Amniotic epithelial cell (primary cell): ENCODE results near the gene COL11A2.

Experiments
- DNase-seq: peaks from one replicate; pipeline ENCODE4 v3.0.0-alpha.2; 2010; ENCODE audit warnings: low read depth

COL11A2 gene

DNA sequence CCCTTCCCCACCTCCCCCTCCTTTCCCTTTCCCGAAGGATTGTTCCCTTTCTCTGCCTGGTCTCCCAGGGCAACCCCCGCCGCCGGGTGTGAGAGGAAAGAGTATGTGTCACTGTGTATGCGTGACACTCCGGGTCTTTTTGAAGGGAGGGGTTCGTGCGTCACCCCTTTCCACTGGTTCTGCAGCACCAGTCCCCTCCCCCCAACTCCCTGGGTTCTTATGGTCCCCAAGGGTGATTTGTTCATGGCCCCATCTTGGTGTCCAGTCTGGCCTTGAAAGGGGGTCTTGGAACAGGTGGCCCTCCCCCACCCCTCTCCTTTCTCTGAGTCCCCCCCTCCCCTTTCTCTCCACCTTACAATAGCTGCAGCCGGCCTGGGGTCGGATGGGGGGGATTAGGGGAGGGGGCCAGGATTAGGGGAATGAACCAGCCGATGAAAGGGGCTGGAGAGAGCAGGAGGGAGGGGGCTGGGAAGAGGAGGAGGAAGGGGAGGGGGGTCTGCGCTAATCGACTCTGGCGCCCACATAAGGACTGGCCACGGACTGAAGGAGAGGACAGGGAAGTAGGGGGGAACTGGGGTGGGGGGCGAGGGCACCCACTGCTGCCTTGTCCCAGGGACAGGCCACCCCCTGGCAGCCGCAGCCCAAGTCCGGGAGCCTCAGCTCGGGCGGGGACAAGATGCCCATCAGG lies 14.7 kb upstream of the COL11A2 start:
- DNase-seq, result no peak

DNA sequence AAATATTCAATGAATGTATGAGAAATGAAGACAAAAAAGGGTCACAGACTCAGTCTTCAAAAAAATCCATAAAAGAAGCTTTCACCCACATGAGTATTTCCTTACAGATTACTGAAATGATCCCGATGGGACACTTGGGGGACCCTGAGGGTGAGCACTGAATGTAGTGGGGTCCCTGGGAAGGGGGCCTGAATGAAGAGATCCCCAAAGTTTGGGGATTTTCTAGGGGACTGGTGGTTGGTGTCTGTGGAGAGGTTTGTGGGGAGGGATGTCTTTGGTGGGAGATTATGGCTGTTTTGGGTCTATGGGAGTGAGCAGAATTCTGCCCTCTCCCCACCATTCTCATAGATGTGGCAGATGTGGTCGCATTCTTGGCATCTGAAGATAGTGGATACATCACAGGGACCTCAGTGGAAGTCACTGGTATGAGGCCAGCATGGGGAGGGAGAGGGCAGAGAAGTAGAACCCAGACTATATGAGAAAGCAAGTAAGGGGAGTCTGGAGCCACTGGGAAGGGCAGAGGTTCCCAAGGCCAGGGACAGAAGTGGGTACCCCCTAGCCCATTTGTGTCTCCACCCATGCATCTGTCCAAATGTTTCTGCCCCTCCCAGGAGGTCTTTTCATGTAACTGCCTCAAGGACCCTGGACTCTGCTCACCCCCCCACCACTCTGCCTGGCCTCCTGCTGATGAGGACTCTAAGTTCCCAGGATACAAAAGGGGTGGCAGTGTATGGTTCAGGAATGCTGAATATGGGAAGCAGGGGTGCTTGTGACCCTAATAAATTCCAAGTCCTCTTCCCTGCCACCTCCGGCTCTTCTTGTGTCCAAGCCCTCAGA lies 14.0 kb upstream of the COL11A2 start:
- DNase-seq, result no peak

DNA sequence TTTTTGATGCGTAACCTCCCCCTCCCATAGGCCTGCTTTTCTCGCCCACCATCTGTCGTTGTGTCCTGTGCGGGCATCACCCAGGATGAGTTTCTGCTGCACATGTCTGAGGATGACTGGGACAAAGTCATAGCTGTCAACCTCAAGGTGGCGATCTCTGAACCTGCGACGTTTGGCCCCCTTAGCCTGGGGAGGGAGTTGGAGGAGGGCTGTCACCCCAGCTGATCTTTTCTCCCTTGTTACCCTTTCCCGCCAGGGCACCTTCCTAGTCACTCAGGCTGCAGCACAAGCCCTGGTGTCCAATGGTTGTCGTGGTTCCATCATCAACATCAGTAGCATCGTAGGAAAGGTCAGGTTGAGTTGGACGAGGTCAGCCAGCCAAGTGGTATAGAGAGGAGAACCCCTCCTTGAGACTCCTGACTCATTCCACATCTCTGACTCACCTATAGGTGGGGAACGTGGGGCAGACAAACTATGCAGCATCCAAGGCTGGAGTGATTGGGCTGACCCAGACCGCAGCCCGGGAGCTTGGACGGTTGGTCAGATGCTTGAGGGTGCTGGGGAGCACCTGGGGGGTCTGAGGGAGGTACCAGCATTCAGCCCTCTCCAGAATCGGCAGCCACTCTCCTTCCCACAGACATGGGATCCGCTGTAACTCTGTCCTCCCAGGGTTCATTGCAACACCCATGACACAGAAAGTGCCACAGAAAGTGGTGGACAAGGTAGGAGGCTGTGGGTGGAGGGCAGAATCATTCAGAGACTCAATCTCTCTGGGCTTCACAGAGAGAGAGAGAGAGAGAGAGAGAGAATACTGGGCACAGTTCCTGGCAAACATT lies 13.1 kb upstream of the COL11A2 start:
- DNase-seq, result peak; percentile 73

DNA sequence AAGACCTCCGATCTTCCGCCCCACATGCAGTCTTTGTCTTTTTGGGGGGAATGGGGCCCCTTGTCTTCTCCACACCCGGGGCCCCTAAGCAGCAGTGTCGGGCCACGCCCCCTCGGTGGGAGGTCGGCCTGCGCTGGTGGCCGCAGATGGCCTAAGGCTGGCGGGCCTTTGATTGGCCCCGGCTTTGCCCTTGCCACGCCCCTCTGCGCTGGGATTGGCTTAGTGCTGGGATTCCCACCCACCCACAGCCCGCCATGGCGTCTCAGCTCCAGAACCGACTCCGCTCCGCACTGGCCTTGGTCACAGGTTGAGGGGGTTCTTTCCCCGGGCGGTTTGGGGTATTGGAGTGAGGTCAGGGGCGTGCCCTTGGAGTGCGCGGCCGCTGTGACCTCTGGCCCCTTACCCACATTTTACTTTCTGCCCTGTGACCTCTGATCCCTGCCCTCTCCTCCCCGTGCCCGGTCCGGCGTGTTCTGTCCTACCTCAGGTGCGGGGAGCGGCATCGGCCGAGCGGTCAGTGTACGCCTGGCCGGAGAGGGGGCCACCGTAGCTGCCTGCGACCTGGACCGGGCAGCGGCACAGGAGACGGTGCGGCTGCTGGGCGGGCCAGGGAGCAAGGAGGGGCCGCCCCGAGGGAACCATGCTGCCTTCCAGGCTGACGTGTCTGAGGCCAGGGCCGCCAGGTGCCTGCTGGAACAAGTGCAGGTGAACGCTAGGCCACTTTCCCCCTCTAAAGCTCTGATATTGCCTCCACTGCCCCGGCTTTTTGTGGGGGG lies 12.3 kb upstream of the COL11A2 start, which contains the start of gene HSD17B8:
Gene HSD17B8, plus strand, starts transcription at position 241 of the 776 bp plus-strand sequence. Its CDS starts 14 bp downstream, at position 255.
- DNase-seq, result peak; percentile 85

DNA sequence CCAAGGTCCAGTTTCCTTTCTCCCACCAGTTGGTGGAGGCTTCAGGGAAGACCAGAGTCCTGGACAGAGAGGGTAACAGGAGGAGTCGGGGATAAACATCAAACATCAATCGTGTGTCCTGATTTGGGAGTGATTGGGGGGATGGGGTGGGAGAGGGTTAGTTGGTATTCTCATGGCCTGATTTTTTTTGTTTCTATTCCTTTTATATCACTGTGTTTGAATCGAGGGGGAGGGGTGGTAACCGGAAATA lies 11.8 kb upstream of the COL11A2 start:
- DNase-seq, result no peak

DNA sequence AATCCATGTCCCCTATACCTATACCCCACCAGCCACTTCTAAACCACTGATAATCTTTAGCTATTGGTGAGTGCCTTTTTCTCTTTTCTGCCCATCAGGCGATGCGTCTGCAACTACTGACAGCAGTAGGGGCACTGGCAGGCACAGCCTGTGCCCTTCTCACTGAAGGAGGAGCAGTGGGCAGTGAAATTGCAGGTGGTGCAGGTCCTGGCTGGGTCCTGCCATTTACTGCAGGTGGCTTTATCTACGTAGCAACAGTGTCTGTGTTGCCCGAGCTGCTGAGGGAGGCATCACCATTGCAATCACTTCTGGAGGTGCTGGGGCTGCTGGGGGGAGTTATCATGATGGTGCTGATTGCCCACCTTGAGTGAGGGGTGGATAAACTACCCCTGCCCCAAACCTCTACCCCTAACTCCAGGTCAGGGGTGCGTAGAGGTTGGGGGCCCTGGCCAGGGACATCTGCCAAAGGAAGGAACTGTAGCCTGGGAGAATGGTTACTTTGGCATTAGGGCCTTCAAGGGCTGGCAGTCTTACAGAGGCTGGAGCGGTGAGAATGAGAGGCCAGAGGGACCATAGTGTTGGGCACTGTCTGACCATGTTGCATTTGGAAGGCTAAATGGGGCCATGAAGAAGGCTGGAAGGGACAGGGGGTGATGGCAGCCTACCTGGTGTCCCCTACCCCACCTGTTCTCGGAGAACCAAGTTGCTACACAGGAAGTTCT lies 11.3 kb upstream of the COL11A2 start:
- DNase-seq, result no peak

DNA sequence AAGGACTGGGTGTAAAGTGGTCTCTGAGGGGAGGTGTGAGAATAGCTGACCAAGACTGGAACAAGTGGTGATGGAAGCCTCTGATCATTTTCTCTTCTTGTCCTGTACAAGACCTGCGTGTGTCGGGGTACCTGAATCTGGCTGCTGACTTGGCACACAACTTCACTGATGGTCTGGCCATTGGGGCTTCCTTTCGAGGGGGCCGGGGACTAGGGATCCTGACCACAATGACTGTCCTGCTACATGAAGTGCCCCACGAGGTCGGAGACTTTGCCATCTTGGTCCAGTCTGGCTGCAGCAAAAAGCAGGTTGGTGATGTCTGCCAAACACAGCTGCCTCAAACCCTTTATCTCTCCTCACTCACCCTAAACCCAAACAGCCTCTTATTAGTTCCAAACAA lies 10.5 kb upstream of the COL11A2 start:
- no peak for DNase-seq

DNA sequence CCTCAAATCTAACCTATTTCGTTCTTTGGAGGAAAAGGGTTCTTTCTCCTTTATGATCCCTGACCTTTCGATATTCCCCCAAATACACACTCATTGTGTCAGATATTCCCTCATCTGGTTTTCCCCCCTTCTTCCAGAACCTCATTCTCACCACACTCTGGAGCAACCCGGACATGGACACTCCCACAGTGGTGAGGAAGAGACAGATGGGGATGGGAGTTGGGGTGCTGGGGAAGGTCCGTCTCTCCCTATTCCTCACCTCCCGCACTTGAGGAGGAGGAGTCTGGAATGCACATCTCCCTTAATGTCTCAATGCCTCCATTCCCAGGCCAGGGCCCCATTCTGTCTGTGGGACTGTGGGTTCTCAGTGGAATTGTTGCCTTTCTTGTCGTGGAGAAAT lies 9.7 kb upstream of the COL11A2 start:
- no peak for DNase-seq

GRCh38 chr6:33201147-33201545 lies 8.9 kb upstream of the COL11A2 start:
- no peak for DNase-seq

- DNase-seq, result peak; percentile 98
These were observed 8.2 kb upstream of the COL11A2 start, which contains the start of the genes RXRB and SLC39A7 for GRCh38 chr6:33200219-33201146. Gene RXRB (minus strand): TSS chr6:33200665. CDS start chr6:33200476, 189 bp downstream. Gene SLC39A7 (plus strand): TSS chr6:33200867. CDS start chr6:33201246, 379 bp downstream.

DNA sequence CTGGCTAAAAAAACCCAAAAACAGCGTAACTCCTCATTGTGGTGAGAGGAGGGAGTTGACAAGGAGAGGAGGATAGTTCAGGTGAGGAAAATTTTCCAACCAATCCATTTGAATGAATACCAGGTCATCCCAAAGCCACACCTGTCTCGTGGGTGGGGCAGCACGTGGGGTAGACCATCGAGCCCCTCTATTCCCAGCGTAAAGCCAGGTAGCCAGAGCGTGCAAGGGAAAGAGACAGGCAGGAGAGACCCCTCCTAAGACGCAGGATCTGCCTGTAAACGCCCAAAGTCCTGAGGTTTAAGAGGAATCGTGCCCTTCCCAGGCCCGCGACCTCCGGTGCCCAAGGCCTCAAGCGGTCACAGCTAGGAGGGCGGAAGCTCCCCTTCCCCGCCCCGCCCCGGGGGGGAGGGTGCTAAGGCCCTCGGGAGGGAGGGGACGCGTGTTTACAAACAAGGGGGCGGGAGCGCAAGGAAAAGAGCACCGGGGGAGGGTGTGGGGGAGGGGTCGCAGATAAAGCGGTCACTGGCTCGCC lies 7.5 kb upstream of the COL11A2 start:
- peak; percentile 61 for DNase-seq

DNA sequence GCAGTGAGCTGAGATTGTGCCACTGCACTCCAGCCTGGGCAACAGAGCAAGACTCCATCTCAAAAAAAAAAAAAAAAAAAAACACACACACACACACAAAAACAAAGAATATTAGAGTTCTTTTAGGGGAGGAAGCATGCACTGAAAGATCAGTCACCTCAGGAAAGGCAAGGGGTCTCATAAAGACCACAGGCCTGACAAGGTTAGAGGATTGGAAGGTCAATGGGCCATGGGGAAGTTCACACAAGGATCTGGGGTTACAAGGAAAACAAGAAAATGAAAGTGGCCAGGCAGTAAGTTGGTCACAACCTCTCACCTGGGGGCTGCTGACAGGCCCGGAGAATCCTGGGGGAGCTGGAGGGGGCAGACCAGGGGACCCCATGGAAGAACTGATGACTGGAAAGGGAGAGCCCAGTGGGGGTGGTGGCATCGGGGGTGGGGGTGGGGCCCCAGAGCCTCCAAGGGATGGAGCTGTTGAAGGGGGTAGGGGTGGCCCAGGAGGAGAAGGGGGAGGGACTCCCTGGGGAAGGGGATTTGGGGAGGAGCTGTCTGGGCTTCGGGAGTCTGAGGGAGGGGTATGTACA lies 6.7 kb upstream of the COL11A2 start:
- DNase-seq, result no peak

GRCh38 chr6:33198159-33198852 lies 6.0 kb upstream of the COL11A2 start:
- no peak for DNase-seq

DNA sequence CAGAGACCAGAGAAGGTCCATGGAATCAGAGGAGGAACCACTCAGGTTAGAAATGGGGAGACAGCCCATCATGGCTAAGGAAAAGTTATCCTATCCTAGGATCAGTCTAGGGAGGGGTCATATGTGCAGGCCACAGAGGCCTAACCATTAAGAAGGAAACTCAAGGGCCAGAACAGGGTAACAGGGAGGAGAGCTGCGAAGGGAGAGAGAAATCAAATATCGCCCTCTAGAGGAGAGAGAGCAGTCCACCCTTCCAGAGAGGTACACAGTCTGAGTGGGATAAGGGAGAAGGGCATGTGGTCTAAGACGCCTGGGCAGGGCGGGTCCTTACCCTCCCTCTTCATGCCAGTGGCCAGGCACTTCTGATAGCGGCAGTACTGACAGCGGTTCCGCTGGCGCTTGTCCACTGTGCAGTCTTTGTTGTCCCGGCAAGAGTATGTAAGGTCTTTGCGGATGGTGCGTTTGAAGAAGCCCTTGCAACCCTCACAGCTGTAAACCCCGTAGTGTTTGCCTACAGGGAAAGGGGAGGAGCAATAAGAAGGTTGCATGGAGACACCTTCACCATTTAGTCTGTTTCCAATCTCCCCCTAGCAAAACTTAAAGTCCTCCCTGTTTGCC lies 5.3 kb upstream of the COL11A2 start:
- peak; percentile 82 for DNase-seq

DNA sequence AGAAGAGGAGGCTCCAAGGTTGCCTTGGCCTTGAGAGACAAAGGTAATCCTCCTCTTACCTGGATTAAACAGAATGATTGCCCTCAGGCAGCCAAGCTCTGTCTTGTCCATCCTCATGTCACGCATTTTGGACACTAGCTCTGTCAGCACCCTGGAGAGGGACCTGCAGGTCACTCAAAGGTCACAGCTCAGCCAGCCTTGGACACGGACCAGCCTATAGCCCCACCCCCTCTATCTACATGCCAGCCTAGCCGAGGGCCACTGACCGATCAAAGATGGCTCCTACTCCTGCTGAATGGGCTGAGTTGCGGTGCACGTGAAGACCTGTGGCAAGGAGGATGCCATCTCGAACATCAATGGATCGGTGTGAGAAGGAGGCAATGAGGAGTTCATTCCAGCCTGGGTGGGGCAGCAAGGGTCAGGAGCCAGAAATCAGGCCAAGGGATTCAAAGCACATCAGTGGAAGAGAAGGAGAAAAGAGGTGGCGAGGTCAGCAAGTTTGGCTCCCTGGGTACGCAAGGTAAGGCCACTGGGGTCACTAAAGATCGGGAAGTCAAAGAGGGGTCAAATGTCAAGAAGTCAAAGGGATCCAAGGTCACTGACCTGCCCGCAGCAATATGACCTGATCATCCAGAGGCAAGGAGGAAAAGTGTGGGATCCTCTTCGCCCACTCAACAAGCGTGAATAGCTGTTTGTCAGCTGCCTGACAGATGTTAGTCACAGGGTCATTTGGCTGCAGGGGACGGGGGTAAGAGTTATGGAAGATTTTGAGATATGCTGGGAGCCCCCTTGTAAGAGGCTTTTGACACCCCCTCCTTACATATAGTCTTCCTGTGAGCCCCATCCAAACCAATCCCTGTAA lies 3.3 kb upstream of the COL11A2 start:
- no peak for DNase-seq

DNA sequence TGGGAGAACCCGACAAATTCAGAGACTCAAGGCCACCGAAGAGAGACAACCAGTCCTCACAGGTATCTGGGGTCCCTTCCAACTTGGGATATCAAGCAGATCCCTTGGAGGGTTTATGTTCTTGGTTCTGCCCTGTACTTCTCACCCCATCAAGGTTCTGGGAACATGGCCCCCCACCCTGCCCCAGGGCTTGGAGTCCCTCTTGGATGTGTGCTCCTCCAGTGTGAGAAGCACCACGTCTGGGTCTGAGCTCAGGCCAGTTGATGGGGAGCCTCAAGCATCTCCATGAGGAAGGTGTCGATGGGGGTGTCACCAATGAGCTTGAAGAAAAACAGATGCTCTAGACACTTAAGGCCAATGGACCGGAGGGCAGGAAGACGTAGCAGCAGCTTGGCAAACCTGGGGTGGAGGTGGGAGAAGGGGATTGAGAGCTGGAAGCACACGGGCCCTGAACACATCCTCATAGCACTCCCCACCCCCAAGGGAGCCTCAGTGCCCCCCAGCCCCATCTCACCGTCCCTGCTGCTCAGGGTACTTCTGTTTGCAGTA lies 2.2 kb upstream of the COL11A2 start:
- no peak for DNase-seq

DNA sequence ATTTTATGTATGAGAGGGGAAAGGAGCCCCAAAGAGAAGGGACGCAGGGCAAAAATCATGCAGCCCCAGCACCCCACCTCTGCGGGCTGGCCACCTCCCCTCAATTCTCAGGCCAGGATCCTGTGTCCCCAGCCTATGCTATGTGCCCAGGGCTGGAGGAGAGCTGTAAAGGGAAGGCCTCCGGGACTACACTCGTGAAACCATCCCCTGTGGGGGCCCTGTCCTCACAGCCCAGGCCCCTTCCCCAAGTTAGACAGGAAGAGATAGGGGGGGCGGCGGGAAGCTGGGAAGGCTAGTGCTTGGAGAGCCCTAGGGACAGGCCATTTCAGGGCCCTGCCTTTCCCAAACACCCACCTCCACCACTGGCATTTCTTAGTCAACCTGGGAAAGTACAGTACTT lies 1.4 kb upstream of the COL11A2 start:
- no peak for DNase-seq
